G401.6 (cell line): Measurements from ENCODE around the gene SLC25A3.
"Not testable (repeated sequence)": the region's sequence is repeated elsewhere in the genome, so short reads cannot be mapped to it uniquely, and the experiment has no call there.

ENCODE experiments used
- FAIRE-seq: peaks from 2 replicates; lab custom pipeline; 2012; peaks lifted over from hg19 to GRCh38; lab: Jason Lieb, UNC

Gene SLC25A3

GRCh38 chr12:98595243-98595988 lies 1.9 kb downstream of the SLC25A3 start:
- no peak for FAIRE-seq

- not testable (repeated sequence) for FAIRE-seq
Measured at GRCh38 chr12:98597313-98597712, 3.8 kb downstream of the SLC25A3 start.

GRCh38 chr12:98601924-98602323 lies 8.4 kb downstream of the SLC25A3 start:
- no peak for FAIRE-seq

GRCh38 chr12:98606359-98606988 lies 13.0 kb downstream of the SLC25A3 start:
- FAIRE-seq = peak; percentile 73

GRCh38 chr12:98610596-98610995 lies 17.1 kb downstream of the SLC25A3 start:
- no peak for FAIRE-seq

- FAIRE-seq = no peak
Measured at GRCh38 chr12:98612696-98613334, 19.3 kb downstream of the SLC25A3 start.

- FAIRE-seq = no peak
Measured at GRCh38 chr12:98618952-98619351, 25.5 kb downstream of the SLC25A3 start.

GRCh38 chr12:98635657-98636323 lies 42.3 kb downstream of the SLC25A3 start:
- FAIRE-seq = peak; percentile 90

GRCh38 chr12:98637068-98637467 lies 43.6 kb downstream of the SLC25A3 start:
- FAIRE-seq = peak; percentile 55

GRCh38 chr12:98638009-98638408 lies 44.5 kb downstream of the SLC25A3 start:
- no peak for FAIRE-seq

- FAIRE-seq = no peak
Measured at GRCh38 chr12:98639491-98639890, 46.0 kb downstream of the SLC25A3 start.

GRCh38 chr12:98642801-98643200 lies 49.3 kb downstream of the SLC25A3 start:
- FAIRE-seq = not testable (repeated sequence)

- no peak for FAIRE-seq
Measured at GRCh38 chr12:98644433-98644711, 50.9 kb downstream of the SLC25A3 start.

GRCh38 chr12:98644712-98645571 lies 51.5 kb downstream of the SLC25A3 start, which contains the start of the genes APAF1 and IKBIP:
Gene APAF1, plus strand, starts transcription at chr12:98645290. Its CDS starts 3,070 bp downstream, at chr12:98648360.
Gene IKBIP, minus strand, starts transcription at chr12:98644788. Its CDS starts 87 bp downstream, at chr12:98644701.
- FAIRE-seq = peak; percentile 71

- no peak for FAIRE-seq
Measured at GRCh38 chr12:98645572-98646067, 52.1 kb downstream of the SLC25A3 start.

GRCh38 chr12:98646294-98647090 lies 53.0 kb downstream of the SLC25A3 start:
- no peak for FAIRE-seq

- FAIRE-seq = no peak
Measured at GRCh38 chr12:98651328-98651727, 57.8 kb downstream of the SLC25A3 start.

GRCh38 chr12:98653866-98654493 lies 60.5 kb downstream of the SLC25A3 start:
- FAIRE-seq = peak; percentile 98
